AG04450 (cell line): ENCODE results near the gene PRKAR1B. TPM values are rescaled to one million over a fixed set of nuclear protein-coding genes. Genes with fewer than 3 reads are reported as not detected.

Source experiments
- CTCF ChIA-PET: fragments of 300-600, 350-600 bp; formaldehyde crosslinking; extraction: SDS; loops from one replicate; lab custom pipeline; 2022; ENCODE audit warnings: antibody characterized with exemption, inconsistent platforms; lab: Charles Lee
- POLR2A ChIA-PET: fragments of 350-600 bp; formaldehyde crosslinking; extraction: SDS; loops from one replicate; lab custom pipeline; 2021; ENCODE audit warnings: antibody characterized with exemption, inconsistent platforms; lab: Yijun Ruan, JAX
- DNase-seq: peaks from one replicate; pipeline ENCODE4 v3.0.0-alpha.2; 2011; ENCODE audit warnings: low read depth, low spot score
- H3K27ac ChIP-seq: one replicate; pipeline ENCODE4 v1.5.1; 2012; ENCODE audit warnings: low read depth, low read length, control low read depth
- H3K27me3 ChIP-seq: one replicate; pipeline ENCODE4 v1.6.0; 2012; ENCODE audit warnings: low read length; ENCODE audit not compliant: control insufficient read depth, insufficient read depth
- H3K4me3 ChIP-seq: 2 replicates; pipeline ENCODE4 v1.5.1; 2011; ENCODE audit warnings: mild to moderate bottlenecking, low read depth, low read length, control low read depth
- H3K9me3 ChIP-seq: 2 replicates; pipeline ENCODE4 v1.5.1; 2012; ENCODE audit warnings: low read length; ENCODE audit not compliant: control insufficient read depth, insufficient read depth
- CTCF ChIP-seq: IDR thresholded peaks from 2 replicates; pipeline ENCODE4 v1.5.1; 2011; ENCODE audit warnings: low read depth, low read length, control low read depth, inconsistent platforms
- polyA plus RNA-seq: library from polyadenylated mRNA; depleted of rRNA; stranded (reverse); fragments of >200 nt; gene quantifications from 2 replicates; pipeline ENCODE4 v1.2.3, GENCODE V29; 2011

PRKAR1B gene
- polyA plus RNA-seq, 1 experiment: 16.1 TPM

GRCh38 chr7:549891-550625 is 177.0 kb downstream of the PRKAR1B start:
- H3K9me3 ChIP-seq: peaks cover 11% of the 10 kb centered on the region; the same call in 1 of the 2 replicates
- CTCF ChIA-PET: no interaction called here
- POLR2A ChIA-PET: no interaction called here
- DNase-seq: no peak
- H3K27ac ChIP-seq: no peak overlapping the region
- H3K4me3 ChIP-seq: no peak overlapping the region
- H3K27me3 ChIP-seq: peaks cover 4% of the 10 kb centered on the region
- TF ChIP-seq CTCF: no peak

- peaks cover 11% of the 10 kb centered on the region; the same call in 1 of the 2 replicates for H3K9me3 ChIP-seq
- TF ChIP-seq CTCF: no peak
- ChIA-PET CTCF (no interaction called here), POLR2A (no interaction called here)
- peaks cover 4% of the 10 kb centered on the region for H3K27me3 ChIP-seq
- no peak overlapping the region for H3K27ac ChIP-seq
- no peak overlapping the region for H3K4me3 ChIP-seq
- DNase-seq: no peak
Measured at GRCh38 chr7:549066-549890, 177.8 kb downstream of the PRKAR1B start.

GRCh38 chr7:548401-548800 is 178.7 kb downstream of the PRKAR1B start:
- Histone ChIP-seq H3K4me3 (no peak overlapping the region), H3K9me3 (peaks cover 11% of the 10 kb centered on the region; the same call in 1 of the 2 replicates), H3K27ac (no peak overlapping the region), H3K27me3 (peaks cover 4% of the 10 kb centered on the region)
- CTCF ChIA-PET: no interaction called here
- DNase-seq: no peak
- TF ChIP-seq CTCF: no peak
- POLR2A ChIA-PET: no interaction called here

- no peak overlapping the region for H3K27ac ChIP-seq
- peaks cover 16% of the 10 kb centered on the region for H3K9me3 ChIP-seq
- no peak for DNase-seq
- H3K4me3 ChIP-seq: no peak overlapping the region
- TF ChIP-seq CTCF: no peak
- ChIA-PET POLR2A (no interaction called here), CTCF (no interaction called here)
- H3K27me3 ChIP-seq: no peaks in the 10 kb centered on the region
Measured at GRCh38 chr7:545470-545869, 181.6 kb downstream of the PRKAR1B start.
